Astrocyte (in vitro differentiated cells and primary cell): ENCODE results near the gene ATP2C2.

ENCODE experiments used
- EZH2 ChIP-seq: IDR thresholded peaks from 2 replicates; pipeline ENCODE4 v1.6.1; 2012; ENCODE audit warnings: mild to moderate bottlenecking, low read length, inconsistent platforms; ENCODE audit not compliant: insufficient read depth
- TF ChIP-seq, protein P1 (sequence below): IDR thresholded peaks from 2 replicates; pipeline ENCODE4 v1.5.1; 2011; ENCODE audit warnings: low read depth, mild to moderate bottlenecking, inconsistent platforms, low read length, moderate library complexity; ENCODE audit not compliant: insufficient read depth

DNA sequence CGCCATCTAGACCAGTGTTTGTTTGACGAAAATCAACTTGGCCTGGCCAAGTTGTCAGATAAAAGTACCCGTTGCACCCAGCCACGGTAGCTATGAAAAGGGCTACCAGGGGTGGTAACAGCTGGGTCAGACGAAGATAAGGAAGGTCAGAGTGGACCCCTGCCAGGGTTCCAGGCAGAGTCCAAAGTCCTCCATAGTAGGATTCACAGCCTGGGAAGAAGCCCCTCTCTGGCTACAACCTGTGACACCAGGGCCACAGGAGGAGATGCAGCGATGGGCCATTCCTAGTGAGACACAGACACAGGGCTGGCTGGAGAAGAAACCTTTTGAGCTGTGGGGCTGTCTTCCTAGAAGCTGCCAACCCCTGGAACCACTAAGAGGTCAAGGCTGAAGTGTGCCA is 96.8 kb downstream of the ATP2C2 start:
- TF ChIP-seq, protein P1, sequence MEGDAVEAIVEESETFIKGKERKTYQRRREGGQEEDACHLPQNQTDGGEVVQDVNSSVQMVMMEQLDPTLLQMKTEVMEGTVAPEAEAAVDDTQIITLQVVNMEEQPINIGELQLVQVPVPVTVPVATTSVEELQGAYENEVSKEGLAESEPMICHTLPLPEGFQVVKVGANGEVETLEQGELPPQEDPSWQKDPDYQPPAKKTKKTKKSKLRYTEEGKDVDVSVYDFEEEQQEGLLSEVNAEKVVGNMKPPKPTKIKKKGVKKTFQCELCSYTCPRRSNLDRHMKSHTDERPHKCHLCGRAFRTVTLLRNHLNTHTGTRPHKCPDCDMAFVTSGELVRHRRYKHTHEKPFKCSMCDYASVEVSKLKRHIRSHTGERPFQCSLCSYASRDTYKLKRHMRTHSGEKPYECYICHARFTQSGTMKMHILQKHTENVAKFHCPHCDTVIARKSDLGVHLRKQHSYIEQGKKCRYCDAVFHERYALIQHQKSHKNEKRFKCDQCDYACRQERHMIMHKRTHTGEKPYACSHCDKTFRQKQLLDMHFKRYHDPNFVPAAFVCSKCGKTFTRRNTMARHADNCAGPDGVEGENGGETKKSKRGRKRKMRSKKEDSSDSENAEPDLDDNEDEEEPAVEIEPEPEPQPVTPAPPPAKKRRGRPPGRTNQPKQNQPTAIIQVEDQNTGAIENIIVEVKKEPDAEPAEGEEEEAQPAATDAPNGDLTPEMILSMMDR, result no peak
- TF ChIP-seq EZH2, result no peak
